Heart right ventricle (tissue), 16 donors: Measurements from ENCODE around the gene COPZ2. TPM values are rescaled to one million over a fixed set of nuclear protein-coding genes. Genes with fewer than 3 reads are reported as not detected.

ENCODE experiments used
- ATAC-seq, 8 donors: fragments of 200-7000 bp; cut with Tn5 transposase; one replicate each; pipeline ENCODE4 v1.9.1; 2020; ENCODE audit warnings: mild to moderate bottlenecking in 8 of 8, moderate library complexity in 8 of 8, moderate number of reproducible peaks in 1 of 8
- DNase-seq, 2 donors: peaks; one replicate each; pipeline ENCODE4 v3.0.0-alpha.2; 2020
- H3K27ac ChIP-seq, 10 donors: fragments of 200-600 bp; sonication (generic) in 2 of 10; one replicate each; pipeline versions ENCODE4 v1.5.0 to v1.8.0; 2020 to 2022; ENCODE audit warnings: mild to moderate bottlenecking in 3 of 10
- H3K27me3 ChIP-seq, 7 donors: fragments of 200-600 bp; one replicate each; pipeline ENCODE4 v1.8.0; 2021 to 2022; ENCODE audit warnings: mild to moderate bottlenecking in 2 of 7
- H3K36me3 ChIP-seq, 9 donors: fragments of 200-600 bp; sonication (generic) in 1 of 9; one replicate each; pipeline versions ENCODE4 v1.5.0 to v1.8.0; 2020 to 2022; ENCODE audit warnings: mild to moderate bottlenecking in 2 of 9
- H3K4me1 ChIP-seq, 9 donors: fragments of 200-600 bp; sonication (generic) in 1 of 9; one replicate each; pipeline versions ENCODE4 v1.5.0 to v1.8.0; 2020 to 2022; ENCODE audit warnings: mild to moderate bottlenecking in 4 of 9
- H3K4me3 ChIP-seq, 10 donors: fragments of 200-600 bp; sonication (generic) in 2 of 10; one replicate each; pipeline versions ENCODE4 v1.5.0 to v1.8.0; 2020 to 2022; ENCODE audit warnings: mild to moderate bottlenecking in 7 of 10, moderate library complexity in 2 of 10
- H3K9me3 ChIP-seq, 11 donors: fragments of 200-600 bp in 10 of 11; sonication (generic) in 2 of 11; one replicate each; pipeline versions ENCODE4 v1.5.0 to v1.8.0; 2013 to 2022; ENCODE audit warnings: mild to moderate bottlenecking in 2 of 11, control low read depth in 1 of 11, moderate library complexity in 1 of 11
- WGBS, 2 donors: extraction: QIAGEN DNeasy Blood & Tissue Kit; methylation state at CpG; one replicate each; pipeline ENCODE4 v1.1.7; 2013; ENCODE audit warnings: inconsistent platforms in 1 of 2; 5-methylcytosine and 5-hydroxymethylcytosine counted together
- intact Hi-C, 10 donors: fragments of 100-400 bp; cut with DNase I; formaldehyde crosslinking; loops; one replicate each; pipeline versions ENCODE4 v1.11.1 to v1.14.2; 2022
- polyA plus RNA-seq, 2 donors: library from polyadenylated mRNA; stranded (reverse); fragments of 200-250 nt; gene quantifications; one replicate each; pipeline ENCODE4 v1.2.3, GENCODE V29; 2013
- total RNA-seq, 10 donors: library from RNA; stranded (reverse); fragmentation: NEBNext Ultra II Directional in 3 of 10; extraction: Animal tissue kit (Norgen Biotek cat#: 25700) in 3 of 10; gene quantifications; one replicate each; pipeline versions ENCODE4 v1.2.1 to v1.2.4, GENCODE V29; 2021 to 2023
- TF ChIP-seq, protein P1 (sequence below), 9 donors: fragments of 200-600 bp; sonication (generic) in 2 of 9; IDR thresholded peaks; one replicate each; pipeline versions ENCODE4 v1.5.0 to v1.8.0; 2021 to 2022; ENCODE audit warnings: antibody characterized with exemption in 9 of 9, mild to moderate bottlenecking in 5 of 9, moderate library complexity in 1 of 9
- donor health status: Arrhythmogenic right ventricular cardiomyopathy.
- donor health status: ischemic (EF 13 %, LVEDD 7.1; RV severe dilation, severe dysfunction).
- donor health status: healthy with polysubstance abuse.
- donor health status: DM: no; HTN: yes; CAD: no.
- donor health status: DM: no; HTN: no; CAD: no.
- donor health status: ischemic (EF 25% LVEDD 6.9; RV normal size, moderate dysfunction).
- donor health status: ischemic (EF 25% LVEDD 5.7; RV mildly dilated, moderate dysfunction).
- donor health status: healthy.
- donor health status: DM: yes; HTN: yes; CAD: no.
- donor health status: Ischemic cardiomyopathy.
- donor health status: ischemic (EF 35%, LVEDD 5.7; RV mildly dilated, moderate dysfunction).
- donor health status: nonischemic (EF 11% LVEDD 7.7; RV severe dilation, severe dysfunction).
- donor health status: DM: yes; HTN: yes; CAD: no.
- donor health status: PGD.
- donor health status: ischemic (EF 29% LVEDD 5.4; RV normal size, mild dysfunction).
- donor health status: nonischemic (EF 23%, LVEDD 6.1; RV moderate dilation, normal function).

The COPZ2 gene
- total and polyA plus RNA-seq, 12 donors = 17.5 to 67.3 (median 59.1) TPM

DNA sequence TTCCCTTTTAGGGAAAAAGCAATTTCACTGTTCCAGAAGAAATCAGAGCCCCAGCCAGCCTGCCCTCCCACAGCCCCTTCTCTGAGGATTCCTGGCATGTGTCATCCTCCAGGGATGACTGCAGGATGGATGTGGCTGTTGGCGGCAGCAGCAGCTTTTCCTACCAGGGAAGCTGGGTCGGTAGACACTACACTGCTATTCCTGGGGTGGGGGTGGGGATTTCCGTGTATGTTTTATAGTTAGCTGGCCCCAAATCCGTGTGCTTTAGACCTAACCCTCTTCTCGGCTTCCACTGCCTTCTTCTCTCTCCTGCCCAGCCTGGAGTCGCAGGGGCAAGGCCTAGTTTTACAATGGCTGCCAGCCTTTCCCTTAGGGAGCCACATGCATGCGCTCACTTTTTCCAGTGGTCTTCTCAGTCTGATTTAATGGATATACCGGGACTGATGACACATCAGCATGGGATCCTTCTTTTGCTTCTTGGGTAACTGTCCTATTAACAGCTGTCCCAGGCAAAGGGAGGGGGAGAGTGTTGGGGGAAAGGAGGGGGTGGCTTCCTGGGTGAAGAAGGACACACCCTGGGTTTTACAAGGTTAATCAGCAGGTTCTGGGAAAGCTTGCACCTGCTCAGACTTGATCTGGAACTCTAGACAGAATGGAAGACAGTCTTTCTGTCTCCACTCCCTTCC is 7.9 kb upstream of the COPZ2 start:
- no peaks in the 10 kb centered on the region for H3K9me3 ChIP-seq
- intact Hi-C loops = no loop called here
- DNase-seq = no peak
- H3K36me3 ChIP-seq = peaks cover 0 to 1% (median 0%) of the 10 kb centered on the region in 9 donors
- WGBS, 2 donors = 55 to 58% methylated on average over 8 of the region's 8 CpGs
- TF ChIP-seq, protein P1, sequence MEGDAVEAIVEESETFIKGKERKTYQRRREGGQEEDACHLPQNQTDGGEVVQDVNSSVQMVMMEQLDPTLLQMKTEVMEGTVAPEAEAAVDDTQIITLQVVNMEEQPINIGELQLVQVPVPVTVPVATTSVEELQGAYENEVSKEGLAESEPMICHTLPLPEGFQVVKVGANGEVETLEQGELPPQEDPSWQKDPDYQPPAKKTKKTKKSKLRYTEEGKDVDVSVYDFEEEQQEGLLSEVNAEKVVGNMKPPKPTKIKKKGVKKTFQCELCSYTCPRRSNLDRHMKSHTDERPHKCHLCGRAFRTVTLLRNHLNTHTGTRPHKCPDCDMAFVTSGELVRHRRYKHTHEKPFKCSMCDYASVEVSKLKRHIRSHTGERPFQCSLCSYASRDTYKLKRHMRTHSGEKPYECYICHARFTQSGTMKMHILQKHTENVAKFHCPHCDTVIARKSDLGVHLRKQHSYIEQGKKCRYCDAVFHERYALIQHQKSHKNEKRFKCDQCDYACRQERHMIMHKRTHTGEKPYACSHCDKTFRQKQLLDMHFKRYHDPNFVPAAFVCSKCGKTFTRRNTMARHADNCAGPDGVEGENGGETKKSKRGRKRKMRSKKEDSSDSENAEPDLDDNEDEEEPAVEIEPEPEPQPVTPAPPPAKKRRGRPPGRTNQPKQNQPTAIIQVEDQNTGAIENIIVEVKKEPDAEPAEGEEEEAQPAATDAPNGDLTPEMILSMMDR (IDR thresholded peaks at IDR 0.05) = no peak
- no peak overlapping the region for H3K4me3 ChIP-seq
- H3K27me3 ChIP-seq = no peaks in the 10 kb centered on the region
- peak overlapping the region in 6 of 10 donors; percentile 12 to 98 (median 32) for H3K27ac ChIP-seq
- ATAC-seq = no peak
- H3K4me1 ChIP-seq = peaks cover 2 to 40% (median 30%) of the 10 kb centered on the region in 9 donors

DNA sequence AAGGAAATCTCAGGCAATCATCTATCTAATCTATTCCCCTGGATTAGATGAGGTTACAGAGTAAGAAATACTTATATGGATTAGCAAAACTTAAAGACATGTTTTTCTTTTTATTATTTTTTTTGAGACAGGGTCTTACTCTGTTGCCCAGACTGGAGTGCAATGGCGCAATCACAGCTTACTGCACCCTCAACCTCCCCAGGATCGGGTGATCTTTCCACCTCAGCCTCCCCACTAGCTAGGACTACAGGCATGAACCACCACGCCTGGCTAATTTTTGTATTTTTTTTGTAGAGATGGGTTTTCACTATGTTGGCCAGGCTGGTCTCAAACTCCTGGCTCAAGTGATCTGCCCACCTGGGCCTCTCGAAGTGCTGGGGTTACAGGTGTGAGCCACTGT is 7.3 kb upstream of the COPZ2 start:
- H3K4me1 ChIP-seq = peaks cover 0 to 34% (median 24%) of the 10 kb centered on the region in 9 donors
- no peaks in the 10 kb centered on the region for H3K36me3 ChIP-seq
- H3K27me3 ChIP-seq = peaks cover 0 to 4% (median 0%) of the 10 kb centered on the region in 7 donors
- 87 to 88% methylated on average over 4 of the region's 4 CpGs for WGBS, 2 donors
- TF ChIP-seq, protein P1 (IDR thresholded peaks at IDR 0.05) = no peak
- H3K9me3 ChIP-seq = no peaks in the 10 kb centered on the region
- ATAC-seq = no peak
- peak overlapping the region in 2 of 10 donors; percentile 34 to 43 for H3K27ac ChIP-seq
- no peak for DNase-seq
- intact Hi-C loops = no loop called here
- H3K4me3 ChIP-seq = no peak overlapping the region

DNA sequence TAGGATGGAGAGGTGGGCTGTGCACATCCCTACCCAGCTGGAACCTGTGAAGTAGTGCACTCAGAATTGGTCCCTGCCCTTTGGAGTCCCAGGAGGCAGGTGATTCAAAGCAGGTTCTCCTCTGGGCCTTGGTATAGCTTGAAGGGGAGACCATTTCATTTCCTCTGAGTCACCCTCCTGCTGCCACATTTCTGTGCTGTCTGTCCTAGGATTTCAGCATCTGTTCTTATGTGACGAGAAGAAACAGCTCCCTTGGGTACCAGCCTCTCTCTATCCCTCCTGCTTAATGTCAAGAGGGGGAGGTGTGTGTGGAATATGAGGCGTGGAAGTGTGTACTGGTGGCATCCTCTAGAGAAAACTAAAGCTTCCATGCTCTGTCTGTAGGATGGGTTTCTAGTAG is 5.6 kb upstream of the COPZ2 start:
- WGBS, 2 donors = 74 to 83% methylated on average over 2 of the region's 2 CpGs
- Histone ChIP-seq H3K4me1 (peaks cover 0 to 28% (median 19%) of the 10 kb centered on the region in 9 donors), H3K27ac (no peak overlapping the region), H3K27me3 (peaks cover 0 to 20% (median 0%) of the 10 kb centered on the region in 7 donors), H3K36me3 (no peaks in the 10 kb centered on the region), H3K4me3 (no peak overlapping the region), H3K9me3 (no peaks in the 10 kb centered on the region)
- ATAC-seq (no peak), DNase-seq (no peak)
- TF ChIP-seq, protein P1 (IDR thresholded peaks at IDR 0.05) = no peak
- intact Hi-C loops = no loop called here

DNA sequence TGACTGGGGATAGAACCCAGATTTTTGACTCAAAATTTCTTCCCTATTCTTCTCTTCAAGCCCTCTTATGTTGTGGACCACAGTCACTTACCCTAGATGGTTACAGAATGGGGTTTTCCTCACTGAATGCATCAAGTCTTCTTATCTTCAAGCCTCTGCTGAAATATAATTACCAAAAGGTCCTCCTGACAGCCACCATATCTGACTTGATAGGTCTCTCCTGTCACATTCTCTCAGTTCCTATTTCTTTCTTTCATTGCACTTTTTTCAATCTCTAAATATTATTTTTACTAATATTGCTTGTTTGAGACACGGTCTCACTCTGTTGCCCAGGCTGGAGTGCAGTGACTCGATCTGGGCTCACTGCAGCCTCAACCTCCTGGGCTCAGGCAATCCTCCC is 1.1 kb upstream of the COPZ2 start:
- TF ChIP-seq, protein P1 (IDR thresholded peaks at IDR 0.05) = no peak
- H3K4me1 ChIP-seq = peaks cover 7 to 17% (median 13%) of the 10 kb centered on the region in 9 donors
- 88 to 94% methylated on average over 2 of the region's 2 CpGs for WGBS, 2 donors
- no peak for ATAC-seq
- peaks cover 0 to 2% (median 0%) of the 10 kb centered on the region in 9 donors for H3K36me3 ChIP-seq
- intact Hi-C loops = loop anchor here in 1 of 10 donors (10.0 kb wide), 1 partner anchor 796 kb away; the partner anchor contains the start of gene CALCOCO2
- no peak for DNase-seq
- no peak overlapping the region for H3K27ac ChIP-seq
- H3K9me3 ChIP-seq = no peaks in the 10 kb centered on the region
- peaks cover 0 to 37% (median 0%) of the 10 kb centered on the region in 7 donors for H3K27me3 ChIP-seq
- H3K4me3 ChIP-seq = no peak overlapping the region
